ENCODE data around the gene ZBTB17.

DNA sequence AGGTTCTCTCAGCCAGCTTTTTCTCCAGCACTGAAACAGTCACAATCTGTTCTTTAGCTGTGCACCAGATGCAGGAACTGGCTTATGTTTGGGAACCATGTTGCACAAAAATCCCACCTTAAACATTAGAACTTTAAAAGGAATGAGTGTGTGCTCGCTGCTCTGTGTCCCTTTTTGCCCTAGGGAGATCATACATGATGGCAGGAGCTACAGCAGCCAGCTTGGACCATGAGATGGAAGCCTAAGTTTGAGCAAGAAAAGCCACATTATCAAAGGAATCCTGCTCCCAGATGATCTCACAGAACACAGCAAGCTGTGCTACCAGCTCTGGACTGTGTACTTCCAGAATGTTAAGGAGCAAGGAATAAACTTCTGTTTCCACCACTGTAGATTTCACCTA, 3.5 kb downstream of the ZBTB17 start:
- TF ChIP-seq, protein P1, sequence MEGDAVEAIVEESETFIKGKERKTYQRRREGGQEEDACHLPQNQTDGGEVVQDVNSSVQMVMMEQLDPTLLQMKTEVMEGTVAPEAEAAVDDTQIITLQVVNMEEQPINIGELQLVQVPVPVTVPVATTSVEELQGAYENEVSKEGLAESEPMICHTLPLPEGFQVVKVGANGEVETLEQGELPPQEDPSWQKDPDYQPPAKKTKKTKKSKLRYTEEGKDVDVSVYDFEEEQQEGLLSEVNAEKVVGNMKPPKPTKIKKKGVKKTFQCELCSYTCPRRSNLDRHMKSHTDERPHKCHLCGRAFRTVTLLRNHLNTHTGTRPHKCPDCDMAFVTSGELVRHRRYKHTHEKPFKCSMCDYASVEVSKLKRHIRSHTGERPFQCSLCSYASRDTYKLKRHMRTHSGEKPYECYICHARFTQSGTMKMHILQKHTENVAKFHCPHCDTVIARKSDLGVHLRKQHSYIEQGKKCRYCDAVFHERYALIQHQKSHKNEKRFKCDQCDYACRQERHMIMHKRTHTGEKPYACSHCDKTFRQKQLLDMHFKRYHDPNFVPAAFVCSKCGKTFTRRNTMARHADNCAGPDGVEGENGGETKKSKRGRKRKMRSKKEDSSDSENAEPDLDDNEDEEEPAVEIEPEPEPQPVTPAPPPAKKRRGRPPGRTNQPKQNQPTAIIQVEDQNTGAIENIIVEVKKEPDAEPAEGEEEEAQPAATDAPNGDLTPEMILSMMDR (IDR thresholded peaks at IDR 0.05 in 2 of 3, conservative IDR thresholded peaks at IDR 0.05 in 1 of 3; ENCODE audit: control insufficient read depth in 2 of 3, extremely low read depth in 1 of 3, insufficient read depth in 1 of 3, low read depth in 3 of 3, low read length in 3 of 3): no peak
- TF ChIP-seq EZH2 (IDR thresholded peaks at IDR 0.05; ENCODE audit: borderline replicate concordance, control insufficient read depth, low read depth, low read length) (no peak), FOS (IDR thresholded peaks at IDR 0.05; ENCODE audit: borderline replicate concordance, extremely low read depth, insufficient read length) (no peak), EP300 (IDR thresholded peaks at IDR 0.05; ENCODE audit: borderline replicate concordance in 1 of 2, control insufficient read depth in 1 of 2, low read depth in 2 of 2, low read length in 2 of 2) (no peak), CREM (IDR thresholded peaks at IDR 0.05; ENCODE audit: low read depth) (no peak)
